HG03280 (cell line): ENCODE data around the gene FHIT.
"Not testable (repeated sequence)": the region's sequence is repeated elsewhere in the genome, so short reads cannot be mapped to it uniquely, and the experiment has no call there.

Experiments
- ATAC-seq: cut with Tn5 transposase; IDR thresholded peaks from one replicate; pipeline ENCODE4 v1.9.1; 2021; ENCODE audit warnings: mild to moderate bottlenecking, moderate library complexity; ENCODE audit not compliant: unreplicated experiment

Gene FHIT

DNA sequence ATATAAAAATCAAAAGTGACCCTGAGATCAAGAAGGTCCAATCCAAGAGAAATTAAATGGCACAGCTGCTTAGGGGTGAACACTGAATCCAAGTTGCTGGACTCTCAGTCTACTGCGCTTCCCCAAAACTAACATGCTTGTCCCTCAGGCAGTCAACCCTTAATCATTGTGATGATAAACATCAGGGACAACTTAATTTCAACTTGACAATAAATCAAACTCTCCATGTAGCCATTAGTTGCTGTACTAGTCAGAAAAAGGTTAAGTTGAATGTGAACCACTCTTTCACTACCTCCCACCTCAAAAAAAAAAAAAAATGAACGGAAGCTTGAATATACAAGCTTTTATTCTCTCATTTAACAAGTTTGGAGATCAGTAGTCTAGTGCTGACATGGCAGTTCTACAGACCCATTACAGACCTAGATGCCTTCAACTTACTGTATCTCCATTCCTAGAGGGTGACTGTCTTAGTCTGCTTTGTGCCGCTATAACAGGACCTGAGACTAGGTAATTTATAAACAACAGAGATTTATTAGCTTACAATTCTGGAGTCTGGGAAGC lies 185.7 kb downstream of the FHIT start:
- ATAC-seq, result no peak

DNA sequence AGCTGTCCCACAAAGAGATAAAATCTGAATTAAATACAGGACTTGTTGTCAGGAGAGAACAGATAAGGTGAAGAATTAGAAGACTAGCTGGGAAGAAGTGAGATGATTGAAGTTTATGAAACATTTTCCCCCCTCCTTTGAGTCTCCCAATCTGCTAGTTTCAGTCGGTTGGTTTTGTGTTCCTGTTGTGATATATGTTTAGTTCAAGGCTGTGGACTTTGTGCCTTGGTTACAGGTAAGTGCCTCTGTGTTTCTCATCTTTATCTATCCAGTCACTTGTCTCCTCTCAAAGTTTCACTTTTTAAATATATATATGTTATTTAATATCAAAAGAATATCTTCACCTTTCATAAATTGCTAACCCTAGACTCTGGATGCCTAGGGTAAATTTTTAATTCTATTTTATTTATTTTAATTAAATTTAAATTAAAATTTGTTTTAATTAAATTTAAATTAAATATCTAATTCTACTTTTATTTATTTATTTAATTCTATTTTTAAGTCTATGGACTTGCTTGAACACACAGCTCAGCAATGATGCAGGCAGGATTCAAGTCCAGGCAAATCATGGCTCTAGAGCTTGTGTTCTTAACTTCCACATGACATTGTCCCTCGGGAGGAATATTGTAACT lies 190.0 kb downstream of the FHIT start:
- ATAC-seq, result no peak

DNA sequence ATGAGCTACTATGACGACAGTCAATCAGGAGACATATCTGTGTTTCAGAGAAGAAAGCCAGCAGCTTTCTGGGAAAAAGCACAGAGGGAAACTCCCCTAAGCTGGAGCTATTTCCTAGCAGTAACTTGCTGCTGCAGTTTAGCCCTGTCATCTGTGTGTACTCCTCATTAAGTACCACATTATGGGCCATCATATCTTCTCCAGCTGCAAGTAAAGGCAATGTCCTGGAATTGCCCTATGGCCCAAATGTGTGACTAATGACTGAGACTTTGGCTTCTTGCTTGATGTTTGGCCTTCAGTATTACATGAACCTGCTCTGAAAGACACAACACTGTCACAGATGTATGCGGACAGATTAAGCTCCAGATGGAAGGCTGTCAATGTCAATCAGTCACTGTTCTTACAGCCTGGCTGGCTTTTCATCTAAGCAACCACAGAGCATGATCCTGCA lies 190.8 kb downstream of the FHIT start:
- ATAC-seq, result no peak

DNA sequence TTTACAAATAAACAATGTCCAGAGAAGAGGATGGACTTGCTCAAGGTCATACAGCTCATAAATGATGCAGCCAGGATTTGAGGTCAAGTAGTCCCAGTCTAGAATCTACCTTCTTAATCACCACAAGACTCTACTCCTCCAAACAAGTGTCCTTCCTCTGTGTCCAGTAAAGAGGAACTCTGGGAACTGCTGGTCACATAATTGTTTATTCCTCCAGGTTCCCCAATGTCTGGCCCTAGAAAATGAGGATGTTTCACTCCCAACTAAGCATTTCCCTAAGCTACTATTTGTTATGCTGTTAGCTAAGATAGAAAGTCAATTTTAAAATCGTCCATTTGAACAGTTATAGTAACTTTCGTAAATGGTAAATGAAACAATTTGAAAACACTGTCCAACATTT lies 192.4 kb downstream of the FHIT start:
- no peak for ATAC-seq

DNA sequence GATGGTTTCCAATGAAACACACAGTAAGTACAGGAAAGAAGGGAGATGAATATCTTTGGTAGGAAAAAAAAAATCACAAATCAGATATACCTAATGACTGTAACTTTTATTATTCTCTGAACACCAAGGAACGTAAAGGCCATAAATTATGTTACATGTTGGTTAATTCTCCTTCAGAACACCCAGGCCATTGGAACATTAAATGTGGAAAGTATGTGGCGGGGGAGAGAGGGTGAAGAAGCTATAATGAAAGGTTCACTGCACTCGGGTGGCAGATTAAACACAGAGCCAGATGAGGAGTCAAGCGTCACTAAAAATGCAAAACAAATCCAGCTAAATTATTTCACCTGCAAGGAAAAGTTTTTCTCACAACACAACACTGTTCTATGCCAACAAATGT lies 193.8 kb downstream of the FHIT start:
- no peak for ATAC-seq

DNA sequence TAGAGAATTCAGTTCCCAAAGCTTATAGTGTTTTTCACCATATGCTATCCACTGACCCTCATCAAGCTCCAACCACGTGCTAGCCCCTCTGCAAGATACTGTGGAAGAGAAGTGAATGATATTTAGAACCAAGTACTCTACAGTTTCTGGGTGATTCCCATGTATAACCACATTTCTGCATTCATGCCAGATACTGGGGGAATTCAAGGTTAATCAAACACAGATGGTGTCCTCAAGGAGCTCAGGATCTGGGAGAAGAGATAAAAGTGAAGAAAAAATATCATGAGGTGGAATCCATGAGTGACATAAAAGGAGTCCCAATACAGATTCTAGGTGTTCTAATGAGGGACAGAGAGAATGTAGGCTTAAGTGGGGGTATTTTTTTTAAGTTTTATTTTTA lies 195.8 kb downstream of the FHIT start:
- ATAC-seq, result no peak

DNA sequence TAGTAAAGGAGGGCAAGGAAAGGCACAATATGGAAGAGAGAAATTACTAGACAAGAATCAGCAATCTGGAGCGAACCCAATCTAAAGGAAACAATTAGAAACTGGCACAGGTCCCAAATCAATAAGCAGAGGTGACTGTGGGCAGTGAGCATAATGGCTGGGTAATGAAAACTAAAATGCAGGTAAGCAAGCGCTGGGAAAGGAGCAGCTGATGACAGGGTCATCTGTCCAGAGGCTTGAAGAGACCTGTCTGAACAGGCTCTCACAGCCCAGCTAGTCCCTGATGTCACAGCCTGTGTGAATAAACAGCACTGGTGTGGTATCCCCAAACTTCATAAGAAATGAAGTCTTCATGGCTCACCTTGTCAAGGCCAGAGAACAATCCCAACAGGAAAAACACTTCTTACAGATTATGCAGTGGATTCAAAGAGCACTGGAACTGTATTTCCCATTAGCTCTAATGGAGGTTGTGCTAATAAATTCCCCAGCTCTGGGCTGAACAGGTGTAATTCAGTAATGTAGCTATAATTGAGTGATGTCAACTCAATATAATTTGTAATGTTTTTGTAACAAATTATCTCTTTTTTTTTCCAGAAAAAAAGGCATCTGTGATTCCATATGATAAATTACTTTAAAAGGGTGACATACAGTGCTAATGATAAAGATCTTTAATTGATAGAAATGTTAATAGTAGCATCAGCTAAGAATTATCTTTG lies 197.3 kb downstream of the FHIT start:
- ATAC-seq, result no peak

GRCh38 chr3:61052851-61053250 lies 198.4 kb downstream of the FHIT start:
- ATAC-seq, result no peak

DNA sequence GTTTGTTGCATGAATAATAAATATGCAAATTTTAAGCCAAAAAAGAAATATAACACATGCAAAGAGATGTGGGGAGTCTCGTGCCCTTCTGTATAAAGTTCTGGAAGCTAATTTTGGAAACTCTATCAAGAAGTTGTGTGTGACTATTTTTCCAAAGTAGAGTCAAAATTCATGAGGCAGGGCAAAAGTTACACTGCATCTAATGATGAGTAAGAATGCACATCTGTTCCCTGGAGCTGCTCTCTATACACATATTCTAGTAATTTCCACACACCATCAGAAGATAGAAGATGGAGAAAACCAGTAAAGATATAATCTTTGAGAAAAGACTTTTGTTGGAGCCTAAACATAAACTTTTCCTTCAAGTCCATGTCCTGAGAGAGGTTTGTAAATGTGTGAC lies 199.6 kb downstream of the FHIT start:
- no peak for ATAC-seq

- not testable (repeated sequence) for ATAC-seq
These were observed 206.1 kb downstream of the FHIT start for GRCh38 chr3:61045169-61045568.

DNA sequence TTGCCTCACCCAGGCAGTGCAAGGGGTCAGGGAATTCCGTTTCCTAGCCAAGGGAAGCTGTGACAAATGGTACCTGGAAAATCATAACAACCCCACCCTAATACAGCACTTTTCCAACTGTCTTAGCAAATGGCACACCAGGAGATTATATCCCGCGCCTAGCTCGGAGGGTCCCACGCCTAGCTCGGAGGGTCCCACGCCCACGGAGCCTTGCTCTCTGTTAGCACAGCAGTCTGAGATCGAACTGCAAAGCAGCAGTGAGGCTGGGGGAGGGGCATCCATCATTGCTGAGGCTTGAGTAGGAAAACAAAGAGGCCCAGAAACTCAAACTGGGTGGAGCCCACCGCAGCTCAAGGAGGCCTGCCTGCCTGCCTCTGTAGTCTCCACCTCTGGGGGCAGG lies 208.1 kb downstream of the FHIT start:
- no peak for ATAC-seq

GRCh38 chr3:61040618-61041017 lies 210.6 kb downstream of the FHIT start:
- no peak for ATAC-seq

DNA sequence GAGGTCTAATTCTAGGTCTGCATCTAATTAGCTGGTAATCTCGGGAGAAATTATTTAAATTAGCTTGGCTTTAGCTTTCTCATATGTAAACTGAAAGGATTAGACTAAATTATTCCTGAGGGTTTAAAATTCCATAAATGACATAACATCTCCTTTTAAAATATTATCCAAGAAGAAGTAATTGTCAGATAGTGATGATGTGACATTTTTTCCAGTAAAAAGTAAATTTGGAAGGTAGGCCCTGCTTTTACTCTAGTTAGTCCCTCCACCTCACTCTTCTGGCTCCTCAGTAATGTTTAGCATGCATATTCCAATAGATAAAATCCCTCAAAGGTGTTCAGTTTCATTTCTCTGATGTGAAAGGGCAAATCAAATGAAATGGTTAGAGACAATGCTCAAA lies 215.7 kb downstream of the FHIT start:
- ATAC-seq, result no peak

- ATAC-seq, result no peak
These were observed 218.3 kb downstream of the FHIT start for GRCh38 chr3:61032991-61033390.

- ATAC-seq, result no peak
These were observed 219.7 kb downstream of the FHIT start for GRCh38 chr3:61031503-61031902.

DNA sequence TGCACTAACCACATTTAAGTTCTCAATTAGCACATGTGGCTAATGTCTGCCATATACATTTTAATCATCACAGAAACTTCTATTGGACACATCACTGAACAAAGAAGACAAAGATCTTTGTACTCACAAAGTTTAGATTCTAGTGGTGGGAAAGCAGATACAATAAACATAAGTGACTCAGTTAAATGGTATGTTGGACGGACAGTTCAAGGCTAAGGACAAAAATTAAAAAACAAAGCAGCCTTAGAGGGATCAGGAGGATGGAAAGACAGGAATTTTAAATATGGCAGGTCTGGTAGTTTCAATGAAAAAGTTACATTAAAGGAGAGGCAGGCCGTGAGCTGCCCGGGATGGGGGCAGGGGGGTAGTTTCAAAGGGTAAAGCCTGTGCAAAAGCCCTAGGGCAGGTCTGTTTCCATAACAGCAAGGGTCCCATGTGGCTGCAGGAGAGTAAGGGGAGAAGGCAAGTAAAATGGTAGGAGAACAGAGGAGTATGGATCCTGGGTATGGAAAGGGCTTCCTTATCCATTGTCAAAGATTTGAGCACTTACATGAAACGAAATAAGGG lies 220.7 kb downstream of the FHIT start:
- no peak for ATAC-seq

DNA sequence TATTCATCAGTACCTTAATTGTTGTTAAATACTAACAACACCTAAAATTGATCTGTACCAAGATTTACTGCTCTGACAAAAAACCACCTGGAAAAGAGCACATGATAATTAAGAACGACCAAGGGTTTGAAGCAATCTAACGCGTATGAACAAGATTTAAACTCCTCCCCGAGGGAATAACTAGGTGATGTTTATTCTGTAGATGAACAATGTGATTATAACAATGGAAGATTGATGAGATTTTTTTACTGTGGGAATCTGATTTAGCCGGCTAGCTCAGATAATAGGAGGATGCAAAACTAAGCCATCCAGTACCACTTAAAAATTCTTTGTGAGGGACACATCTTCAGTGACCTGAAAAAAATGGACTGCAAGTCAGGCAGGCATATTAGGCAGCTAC lies 222.1 kb downstream of the FHIT start:
- no peak for ATAC-seq

GRCh38 chr3:61018807-61019206 lies 232.4 kb downstream of the FHIT start:
- no peak for ATAC-seq

- ATAC-seq, result not testable (repeated sequence)
These were observed 234.2 kb downstream of the FHIT start for GRCh38 chr3:61017028-61017427.

- no peak for ATAC-seq
These were observed 235.4 kb downstream of the FHIT start for GRCh38 chr3:61015859-61016258.

GRCh38 chr3:61015408-61015807 lies 235.8 kb downstream of the FHIT start:
- ATAC-seq, result no peak

DNA sequence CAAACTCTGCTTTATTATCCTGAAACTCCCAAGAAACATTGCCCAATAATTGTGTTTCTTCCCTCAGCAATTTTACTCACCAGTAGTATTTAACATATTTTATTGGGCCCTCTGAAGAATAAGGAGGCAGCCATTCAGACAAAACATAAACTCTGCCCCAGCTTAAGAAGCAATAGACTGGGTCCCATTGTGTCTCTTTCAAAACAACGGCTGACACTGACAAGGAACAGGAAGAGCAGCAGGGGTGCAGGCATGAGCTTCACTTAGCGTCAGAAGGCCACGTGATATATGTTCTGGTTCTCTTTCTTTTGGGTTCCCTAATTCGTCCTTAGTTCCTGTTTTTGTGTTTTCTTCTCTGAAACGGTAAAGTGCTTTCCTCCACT lies 242.3 kb downstream of the FHIT start:
- no peak for ATAC-seq
